ENCODE measurements around the gene AMELX. TPM values are rescaled to one million over a fixed set of nuclear protein-coding genes. Genes with fewer than 3 reads are reported as not detected.

AMELX gene
- total RNA-seq, 2 experiments from 2014 or later = not detected

- no peaks in the 10 kb centered on the region for H4K20me1 ChIP-seq (ENCODE audit: insufficient read depth, low read length)
- no peak for DNase-seq (ENCODE audit: low spot score)
- intact Hi-C loops (cut with micrococcal nuclease; ENCODE audit: unreplicated experiment) = no loop called here
- no peak for TF ChIP-seq EZH2phosphoT487 (IDR thresholded peaks at IDR 0.05; ENCODE audit: borderline replicate concordance, low read depth, low read length)
- TF ChIP-seq, protein P1, sequence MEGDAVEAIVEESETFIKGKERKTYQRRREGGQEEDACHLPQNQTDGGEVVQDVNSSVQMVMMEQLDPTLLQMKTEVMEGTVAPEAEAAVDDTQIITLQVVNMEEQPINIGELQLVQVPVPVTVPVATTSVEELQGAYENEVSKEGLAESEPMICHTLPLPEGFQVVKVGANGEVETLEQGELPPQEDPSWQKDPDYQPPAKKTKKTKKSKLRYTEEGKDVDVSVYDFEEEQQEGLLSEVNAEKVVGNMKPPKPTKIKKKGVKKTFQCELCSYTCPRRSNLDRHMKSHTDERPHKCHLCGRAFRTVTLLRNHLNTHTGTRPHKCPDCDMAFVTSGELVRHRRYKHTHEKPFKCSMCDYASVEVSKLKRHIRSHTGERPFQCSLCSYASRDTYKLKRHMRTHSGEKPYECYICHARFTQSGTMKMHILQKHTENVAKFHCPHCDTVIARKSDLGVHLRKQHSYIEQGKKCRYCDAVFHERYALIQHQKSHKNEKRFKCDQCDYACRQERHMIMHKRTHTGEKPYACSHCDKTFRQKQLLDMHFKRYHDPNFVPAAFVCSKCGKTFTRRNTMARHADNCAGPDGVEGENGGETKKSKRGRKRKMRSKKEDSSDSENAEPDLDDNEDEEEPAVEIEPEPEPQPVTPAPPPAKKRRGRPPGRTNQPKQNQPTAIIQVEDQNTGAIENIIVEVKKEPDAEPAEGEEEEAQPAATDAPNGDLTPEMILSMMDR (conservative IDR thresholded peaks at IDR 0.05; ENCODE audit: low read length) = no peak
- no peak overlapping the region for H3K4me2 ChIP-seq (ENCODE audit: low read length)
- H3K36me3 ChIP-seq (ENCODE audit: insufficient read depth, low read length) = no peaks in the 10 kb centered on the region
- no peak overlapping the region for H3K27ac ChIP-seq (ENCODE audit: low read depth, low read length, poor library complexity, severe bottlenecking)
- ChIA-PET CTCF (ENCODE audit: unreplicated experiment) (no interaction called here), POLR2A (no interaction called here)
- H3K79me2 ChIP-seq (ENCODE audit: insufficient read depth, low read depth, low read length) = no peaks in the 10 kb centered on the region
- no peak overlapping the region for H2AFZ ChIP-seq (ENCODE audit: low read length)
- no peaks in the 10 kb centered on the region for H3K9me2 ChIP-seq (ENCODE audit: insufficient read depth, low read length)
- no peak overlapping the region for H3K4me3 ChIP-seq (ENCODE audit: low read depth, low read length, poor library complexity, severe bottlenecking)
- no peaks in the 10 kb centered on the region for H3K4me1 ChIP-seq (ENCODE audit: insufficient read depth, low read length, poor library complexity, severe bottlenecking)
- H3K9me3 ChIP-seq (ENCODE audit: low read length) = no peaks in the 10 kb centered on the region
- BruUV-seq (replicated peaks) = no TSS peak
These were observed 5.7 kb upstream of the AMELX start for GRCh38 chrX:11287505-11287904.

- POLR2A ChIA-PET = no interaction called here
- no peaks in the 10 kb centered on the region for H3K4me1 ChIP-seq (ENCODE audit: insufficient read depth, low read length, poor library complexity, severe bottlenecking)
- no peaks in the 10 kb centered on the region for H3K36me3 ChIP-seq (ENCODE audit: insufficient read depth, low read length)
- H3K27ac ChIP-seq (ENCODE audit: low read depth, low read length, poor library complexity, severe bottlenecking) = no peak overlapping the region
- no peaks in the 10 kb centered on the region for H4K20me1 ChIP-seq (ENCODE audit: insufficient read depth, low read length)
- no peak for DNase-seq (ENCODE audit: low spot score)
- no peaks in the 10 kb centered on the region for H3K9me2 ChIP-seq (ENCODE audit: insufficient read depth, low read length)
- no peaks in the 10 kb centered on the region for H3K9me3 ChIP-seq (ENCODE audit: low read length)
- TF ChIP-seq, protein P1 (conservative IDR thresholded peaks at IDR 0.05; ENCODE audit: low read length) = no peak
- no peak for TF ChIP-seq EZH2phosphoT487 (IDR thresholded peaks at IDR 0.05; ENCODE audit: borderline replicate concordance, low read depth, low read length)
- no peak overlapping the region for H3K4me3 ChIP-seq (ENCODE audit: low read depth, low read length, poor library complexity, severe bottlenecking)
- H2AFZ ChIP-seq (ENCODE audit: low read length) = no peak overlapping the region
- H3K4me2 ChIP-seq (ENCODE audit: low read length) = no peak overlapping the region
- H3K79me2 ChIP-seq (ENCODE audit: insufficient read depth, low read depth, low read length) = no peaks in the 10 kb centered on the region
- CTCF ChIA-PET (ENCODE audit: unreplicated experiment) = no interaction called here
- intact Hi-C loops (cut with micrococcal nuclease; ENCODE audit: unreplicated experiment) = no loop called here
- no TSS peak for BruUV-seq (replicated peaks)
These were observed 2.7 kb upstream of the AMELX start for GRCh38 chrX:11290416-11291102.

- no peak for DNase-seq (ENCODE audit: low spot score)
- no peaks in the 10 kb centered on the region for H4K20me1 ChIP-seq (ENCODE audit: insufficient read depth, low read length)
- H3K79me2 ChIP-seq (ENCODE audit: insufficient read depth, low read depth, low read length) = no peaks in the 10 kb centered on the region
- H3K36me3 ChIP-seq (ENCODE audit: insufficient read depth, low read length) = no peaks in the 10 kb centered on the region
- TF ChIP-seq, protein P1 (conservative IDR thresholded peaks at IDR 0.05; ENCODE audit: low read length) = no peak
- no peak for TF ChIP-seq EZH2phosphoT487 (IDR thresholded peaks at IDR 0.05; ENCODE audit: borderline replicate concordance, low read depth, low read length)
- no peaks in the 10 kb centered on the region for H3K9me3 ChIP-seq (ENCODE audit: low read length)
- no peaks in the 10 kb centered on the region for H3K9me2 ChIP-seq (ENCODE audit: insufficient read depth, low read length)
- intact Hi-C loops (cut with micrococcal nuclease; ENCODE audit: unreplicated experiment) = no loop called here
- no peak overlapping the region for H3K27ac ChIP-seq (ENCODE audit: low read depth, low read length, poor library complexity, severe bottlenecking)
- H3K4me2 ChIP-seq (ENCODE audit: low read length) = no peak overlapping the region
- POLR2A ChIA-PET = no interaction called here
- no peaks in the 10 kb centered on the region for H3K4me1 ChIP-seq (ENCODE audit: insufficient read depth, low read length, poor library complexity, severe bottlenecking)
- CTCF ChIA-PET (ENCODE audit: unreplicated experiment) = no interaction called here
- no peak overlapping the region for H3K4me3 ChIP-seq (ENCODE audit: low read depth, low read length, poor library complexity, severe bottlenecking)
- H2AFZ ChIP-seq (ENCODE audit: low read length) = peak overlapping the region; percentile 64; the same call in 1 of the 2 replicates
- BruUV-seq (replicated peaks) = no TSS peak
These were observed 2.8 kb downstream of the AMELX start for GRCh38 chrX:11296051-11296450.
